GM18508 (cell line): ENCODE measurements around the gene GOLGA6L10.
"Not testable (repeated sequence)": the region's sequence is repeated elsewhere in the genome, so short reads cannot be mapped to it uniquely, and the experiment has no call there.

Experiments
- ATAC-seq: cut with Tn5 transposase; IDR thresholded peaks from one replicate; pipeline ENCODE4 v1.9.1; 2021; ENCODE audit warnings: moderate number of reproducible peaks; ENCODE audit not compliant: insufficient read depth, unreplicated experiment

GOLGA6L10 gene

DNA sequence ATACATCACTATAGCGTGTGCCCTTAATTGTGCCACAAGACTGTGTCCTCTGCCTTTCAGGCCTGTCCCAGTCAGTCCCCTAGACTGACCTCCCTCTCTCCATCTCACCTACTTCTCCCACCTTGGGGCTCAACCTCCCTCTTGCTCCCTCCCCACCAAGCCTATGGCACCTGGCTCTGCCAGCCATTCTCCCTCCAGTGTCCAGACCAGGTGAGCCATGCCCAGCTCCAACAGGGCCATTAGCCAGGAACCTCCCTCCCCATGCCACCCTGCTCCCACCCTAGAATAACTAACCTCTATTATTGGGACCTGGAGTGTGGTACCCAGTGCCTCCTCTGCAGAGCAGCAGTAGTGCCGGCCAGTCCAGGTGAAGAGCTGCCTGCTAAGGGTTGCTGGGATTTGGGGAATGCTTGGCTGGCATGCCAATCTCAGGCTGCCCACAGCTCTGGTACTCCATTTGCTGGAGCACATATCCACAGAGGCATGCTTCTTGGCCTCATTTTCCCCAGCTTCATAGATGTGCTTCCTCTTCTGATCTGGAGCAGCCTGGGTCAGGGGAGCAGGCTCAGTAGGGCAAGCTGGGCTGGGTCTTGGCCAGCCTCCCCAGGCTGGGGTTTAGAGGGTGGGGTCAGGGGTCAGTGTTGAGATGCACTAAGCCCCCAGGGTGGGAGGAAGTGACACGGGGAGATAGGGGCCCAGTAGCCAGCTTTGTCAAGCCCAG lies 47.8 kb downstream of the GOLGA6L10 start:
- ATAC-seq, result no peak

DNA sequence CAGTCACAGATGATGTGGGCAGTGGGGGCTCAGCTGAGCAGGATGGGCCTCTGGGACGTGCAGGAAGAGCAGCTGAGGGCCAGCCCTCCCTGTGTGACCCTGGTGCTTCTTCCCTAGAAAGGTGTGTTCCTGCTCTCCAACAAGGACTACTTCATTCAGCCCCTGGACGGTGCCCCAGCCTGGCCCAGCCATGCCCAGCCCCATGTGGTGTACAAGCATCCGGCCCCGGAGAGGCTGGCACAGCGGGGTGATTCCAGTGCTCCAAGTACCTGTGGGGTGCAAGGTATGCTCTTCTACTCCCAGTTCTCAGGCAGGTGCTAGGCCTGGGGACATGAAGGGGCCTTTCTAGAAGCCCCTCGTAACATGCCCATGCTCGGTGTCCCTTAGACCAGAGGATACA lies 48.4 kb downstream of the GOLGA6L10 start:
- no peak for ATAC-seq

DNA sequence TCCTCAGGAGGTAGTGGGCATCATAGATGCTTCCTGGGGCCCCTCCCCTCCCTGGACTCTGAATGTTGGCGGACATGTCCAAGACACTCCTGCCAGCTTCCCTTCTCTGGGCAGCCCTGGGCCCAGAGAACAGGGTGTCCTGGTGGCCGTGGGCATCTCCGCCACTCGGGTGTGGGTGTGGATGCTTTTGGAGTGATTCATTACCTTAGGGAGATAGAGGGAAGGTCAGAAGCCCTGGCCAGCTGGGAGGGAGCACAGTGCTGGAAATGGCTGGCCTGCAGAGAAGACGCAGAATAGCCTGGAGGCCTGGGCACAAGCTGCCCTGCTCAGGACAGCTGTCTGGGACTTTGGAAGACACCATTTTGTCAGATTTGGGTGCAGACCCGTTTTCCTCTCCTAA lies 48.9 kb downstream of the GOLGA6L10 start:
- not testable (repeated sequence) for ATAC-seq

DNA sequence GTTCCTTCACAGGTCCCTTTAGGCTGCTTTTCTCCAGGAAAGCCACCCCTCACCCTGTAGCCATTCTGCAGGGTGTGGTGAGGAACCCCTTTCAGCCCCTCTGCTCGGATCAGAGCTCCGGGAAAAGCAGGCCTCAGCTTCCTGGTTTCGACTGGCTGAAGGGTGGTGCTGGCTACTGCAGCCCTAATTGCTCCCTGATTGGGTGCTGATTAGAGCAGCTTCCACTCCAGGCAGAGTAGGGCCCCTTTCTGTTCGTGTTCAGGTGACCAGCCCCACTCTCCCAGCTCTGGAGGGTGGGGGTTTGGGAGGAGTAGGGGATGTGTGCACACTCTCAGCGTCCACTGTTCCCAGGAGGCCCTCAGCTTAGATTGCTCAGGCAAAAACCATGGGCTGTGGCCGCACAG lies 49.8 kb downstream of the GOLGA6L10 start:
- ATAC-seq, result not testable (repeated sequence)

DNA sequence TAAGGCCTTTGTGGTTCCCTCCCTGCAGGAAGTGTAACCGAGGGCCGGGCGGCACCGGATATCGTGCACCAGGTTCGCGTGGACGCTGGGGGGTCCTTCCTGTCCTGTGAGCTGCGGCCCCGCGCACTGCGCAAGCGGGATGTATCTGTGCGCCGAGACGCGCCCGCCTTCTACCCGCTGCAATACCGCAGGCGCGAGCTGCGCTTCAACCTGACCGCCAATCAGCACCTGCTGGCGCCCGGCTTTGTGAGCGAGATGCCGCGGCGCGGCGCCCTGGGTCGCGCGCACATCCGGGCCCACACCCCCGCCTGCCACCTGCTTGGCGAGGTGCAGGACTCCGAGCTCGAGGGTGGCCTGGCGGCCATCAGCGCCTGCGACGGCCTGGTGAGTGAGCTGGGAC lies 50.8 kb downstream of the GOLGA6L10 start:
- ATAC-seq, result no peak

DNA sequence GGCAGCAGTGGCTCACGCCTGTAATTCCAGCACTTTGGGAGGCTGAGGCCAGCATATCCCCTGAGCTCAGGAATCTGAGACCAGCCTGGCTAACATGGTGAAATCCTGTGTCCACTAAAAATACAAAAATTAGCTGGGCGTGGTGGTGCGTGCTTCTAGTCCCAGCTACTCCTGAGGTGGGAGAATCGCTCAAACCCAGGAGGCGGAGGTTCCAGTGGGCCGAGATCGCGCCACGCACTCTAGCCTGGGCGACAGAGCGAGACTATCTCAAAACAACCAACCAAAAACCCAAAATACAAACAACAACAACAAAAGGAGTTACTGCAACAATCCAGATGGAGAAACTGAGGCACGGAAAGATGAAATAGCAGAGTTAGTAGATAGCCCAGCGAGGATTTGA lies 51.2 kb downstream of the GOLGA6L10 start:
- ATAC-seq, result no peak

DNA sequence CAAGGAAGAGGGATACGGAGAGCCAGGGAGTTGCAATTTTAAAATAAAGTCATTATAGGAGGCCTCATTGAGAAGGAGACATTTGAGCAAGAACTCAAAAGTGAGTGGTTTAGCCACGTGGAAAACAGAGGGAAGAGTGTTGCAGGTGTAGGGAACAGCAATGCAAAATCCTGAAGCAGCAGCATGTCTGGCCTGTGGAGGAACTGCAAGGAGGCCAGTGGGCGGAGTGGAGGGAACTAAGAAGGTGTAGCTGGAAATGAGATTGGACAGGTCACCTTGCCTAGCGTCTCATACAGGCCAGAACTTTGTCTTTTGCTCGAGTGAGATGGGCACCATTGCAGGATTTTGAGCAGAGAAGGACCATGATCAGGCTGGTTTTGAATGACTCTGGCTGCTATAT lies 51.7 kb downstream of the GOLGA6L10 start:
- no peak for ATAC-seq

DNA sequence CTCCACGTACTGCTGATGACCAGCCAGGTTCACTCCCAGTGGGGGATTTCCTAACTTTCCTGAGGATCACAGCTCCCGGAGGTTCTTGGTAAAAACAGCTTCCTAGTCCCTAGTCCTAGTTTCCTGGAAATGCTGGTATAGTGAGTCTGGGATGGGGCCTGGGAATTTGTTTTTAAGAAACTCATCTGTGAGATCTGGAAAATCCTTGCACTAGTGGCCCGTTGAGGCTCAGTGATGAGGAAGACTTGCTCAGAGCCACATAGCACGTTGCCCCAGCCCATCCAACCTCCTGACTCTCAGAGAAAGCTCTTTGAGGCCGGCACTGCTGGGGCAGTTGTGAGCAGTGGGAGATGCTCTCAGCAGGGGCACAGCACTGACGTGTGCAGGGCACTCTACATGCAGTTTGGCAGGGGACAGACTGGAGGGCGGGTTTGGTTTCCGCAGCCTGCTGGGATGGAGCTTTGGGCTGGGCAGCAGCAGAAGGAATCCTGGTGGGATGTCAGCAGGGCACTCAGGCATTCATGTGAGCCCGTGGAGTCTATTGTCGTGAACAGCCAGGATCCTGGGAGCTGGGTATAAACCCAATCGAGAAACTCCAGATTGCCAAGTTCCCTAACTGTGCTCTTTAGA lies 55.1 kb downstream of the GOLGA6L10 start:
- ATAC-seq, result no peak

DNA sequence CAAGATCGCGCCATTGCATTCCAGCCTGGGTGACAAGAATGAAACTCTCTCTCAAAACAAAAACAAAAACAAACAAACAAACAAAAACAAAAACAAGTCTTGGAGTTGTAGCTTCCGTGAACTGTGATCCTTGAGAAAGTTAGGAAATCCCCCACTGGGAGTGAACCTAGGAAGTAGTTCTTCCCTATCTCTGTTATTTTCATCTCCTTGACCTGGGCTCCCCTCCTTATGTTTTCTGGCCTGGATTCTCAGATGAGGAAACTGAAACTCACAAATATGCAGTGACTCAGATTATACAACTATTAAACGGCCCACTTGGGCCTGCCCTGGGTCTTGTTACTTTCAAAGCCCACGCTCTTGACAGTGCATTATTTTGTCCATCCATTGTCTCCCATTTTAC lies 57.0 kb downstream of the GOLGA6L10 start:
- ATAC-seq, result no peak
